Skeletal muscle cell (primary cell): ENCODE measurements around the gene CTAGE15.
"Not testable (repeated sequence)": the region's sequence is repeated elsewhere in the genome, so short reads cannot be mapped to it uniquely, and the experiment has no call there.

Experiments
- DNase-seq: peaks from one replicate; pipeline ENCODE4 v3.0.0-alpha.2; 2010; ENCODE audit warnings: low read depth
- H3K4me3 ChIP-seq: 2 replicates; pipeline ENCODE4 v1.5.1; 2011; ENCODE audit warnings: low read depth, mild to moderate bottlenecking, control low read depth, low read length, moderate library complexity

Gene CTAGE15

DNA sequence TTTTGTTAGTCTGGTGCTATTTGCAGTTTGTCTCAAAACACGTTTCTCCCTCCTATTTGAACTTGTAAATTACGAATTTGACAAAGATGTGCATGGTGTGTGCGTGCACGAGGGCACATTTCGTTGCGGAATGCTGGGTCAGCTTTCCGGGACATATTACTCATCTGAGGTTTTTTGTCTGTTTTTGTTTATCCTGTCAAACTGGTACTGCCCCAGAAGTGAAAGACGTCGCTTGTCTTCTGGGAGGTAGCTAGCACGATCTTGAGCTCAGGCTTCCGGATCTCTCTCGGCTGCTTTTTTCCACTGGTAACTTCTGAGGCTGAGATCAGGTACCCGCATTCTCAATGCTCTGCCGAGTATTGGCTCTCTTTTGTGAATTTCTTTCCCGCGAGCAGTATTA lies 49.6 kb downstream of the CTAGE15 start:
- DNase-seq, H3K4me3 ChIP-seq: not testable (repeated sequence)

DNA sequence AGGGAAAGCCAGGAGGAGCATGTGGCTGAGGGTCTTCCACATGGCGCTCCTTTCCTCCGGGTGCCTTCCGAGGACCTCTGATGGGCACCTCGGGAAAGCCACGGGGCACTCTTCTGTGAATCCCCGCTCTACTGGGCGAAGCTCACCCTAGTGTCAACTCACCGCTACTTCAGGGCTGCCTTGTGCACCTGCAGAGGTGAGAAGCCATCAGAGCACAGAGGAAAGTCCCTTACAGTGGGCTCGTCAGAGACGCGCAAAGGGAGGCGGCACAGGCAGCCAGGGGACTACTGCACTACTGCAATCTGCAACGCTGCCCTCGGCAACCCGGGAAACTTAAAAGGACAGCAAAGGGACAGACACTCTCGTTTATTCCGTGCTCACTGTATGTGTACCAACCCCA lies 50.5 kb downstream of the CTAGE15 start:
- H3K4me3 ChIP-seq, DNase-seq: not testable (repeated sequence)
